Skeletal muscle satellite cell (primary cell): Measurements from ENCODE around the gene EPHA1.

Experiments used
- H3K27me3 ChIP-seq: 2 replicates; pipeline ENCODE4 v1.7.0; 2013; ENCODE audit warnings: low read length; ENCODE audit not compliant: control insufficient read depth, insufficient read depth
- H3K36me3 ChIP-seq: 2 replicates; pipeline ENCODE4 v1.7.0; 2013; ENCODE audit warnings: mild to moderate bottlenecking, control low read depth, low read length; ENCODE audit not compliant: insufficient read depth
- H3K4me1 ChIP-seq: 2 replicates; pipeline ENCODE4 v1.7.0; 2013; ENCODE audit warnings: low read length; ENCODE audit not compliant: control insufficient read depth, insufficient read depth
- H3K4me2 ChIP-seq: 2 replicates; pipeline ENCODE4 v1.7.0; 2013; ENCODE audit warnings: mild to moderate bottlenecking, low read length
- H3K4me3 ChIP-seq: 2 replicates; pipeline ENCODE4 v1.7.0; 2013; ENCODE audit warnings: low read length
- H3K9ac ChIP-seq: 2 replicates; pipeline ENCODE4 v1.7.0; 2013; ENCODE audit warnings: mild to moderate bottlenecking, low read depth, low read length, moderate library complexity
- H3K9me3 ChIP-seq: replicated peaks from 2 replicates; pipeline ENCODE4 v1.7.0; 2013; ENCODE audit warnings: mild to moderate bottlenecking, control low read depth, low read length

Gene EPHA1

DNA sequence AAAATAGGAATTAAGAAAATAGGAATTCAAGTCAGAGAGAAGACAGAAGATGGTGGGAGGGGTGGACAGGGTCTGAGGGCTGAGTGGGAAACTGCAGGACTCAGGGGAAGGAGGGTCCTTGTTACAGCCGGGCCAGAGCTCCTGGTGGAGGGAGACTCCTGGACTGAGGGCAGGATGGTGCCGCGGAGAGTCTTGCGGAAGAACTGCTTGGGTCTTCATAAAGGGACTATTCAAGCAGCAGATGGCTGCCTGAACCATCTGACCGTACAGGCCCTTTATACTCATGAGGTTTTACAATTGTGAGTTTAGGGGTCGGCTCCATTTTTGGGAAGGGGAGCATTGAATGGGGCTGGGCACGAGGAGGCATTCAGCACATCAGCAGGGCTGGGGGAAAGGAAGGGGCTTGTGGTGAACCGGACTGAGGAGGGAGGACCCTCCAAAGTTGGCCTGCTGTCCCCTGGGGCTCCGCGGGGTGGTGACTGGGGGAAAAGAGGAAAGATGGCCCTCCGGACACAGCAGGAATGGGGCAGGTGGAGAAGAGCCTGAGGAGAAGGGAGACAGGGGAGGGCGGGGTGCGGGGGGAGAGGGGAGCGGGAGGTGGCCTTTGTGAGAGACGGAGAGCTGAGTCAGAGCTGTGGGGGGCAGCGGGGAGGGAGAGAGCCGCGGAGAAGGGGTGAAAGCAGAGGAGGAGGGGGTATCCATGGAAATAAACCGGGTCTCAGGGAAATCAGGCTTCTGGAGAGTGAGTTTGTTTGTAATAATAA is 47.7 kb downstream of the EPHA1 start:
- Histone ChIP-seq H3K36me3 (no peaks in the 10 kb centered on the region), H3K9ac (no peak overlapping the region), H3K4me3 (no peak overlapping the region), H3K9me3 (no peaks in the 10 kb centered on the region), H3K4me2 (no peak overlapping the region), H3K27me3 (peaks cover 36% of the 10 kb centered on the region), H3K4me1 (peaks cover 3% of the 10 kb centered on the region)

DNA sequence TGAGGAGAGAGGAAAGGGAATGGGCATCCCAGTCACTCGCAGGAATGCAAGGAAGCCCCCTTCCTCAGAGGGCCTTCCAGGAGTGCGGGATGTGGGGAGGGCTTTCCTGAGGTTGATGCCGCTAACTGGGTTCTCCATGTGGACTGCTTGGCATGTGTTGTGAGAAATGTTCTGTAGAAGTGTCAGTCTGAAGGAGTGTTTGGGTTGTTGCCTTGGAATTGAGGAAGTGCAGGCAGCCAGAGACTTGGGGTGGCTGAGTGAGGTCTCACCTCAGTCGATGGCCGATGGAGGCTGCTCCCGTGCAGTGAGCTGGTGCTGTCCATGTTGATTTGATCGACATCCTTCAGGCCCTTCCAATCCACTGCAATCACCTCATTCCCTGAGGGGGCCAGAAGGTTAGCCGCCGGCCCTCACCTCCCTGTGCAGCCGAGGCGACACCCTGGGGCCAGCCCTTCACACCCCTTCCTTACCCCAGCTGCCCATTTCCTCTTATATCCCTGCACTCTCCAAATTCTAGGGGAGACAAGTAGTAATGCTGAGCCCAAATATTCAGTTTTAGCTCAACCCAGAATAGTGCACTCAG is 48.8 kb downstream of the EPHA1 start:
- no peaks in the 10 kb centered on the region for H3K36me3 ChIP-seq
- H3K4me2 ChIP-seq, result no peak overlapping the region
- peaks cover 3% of the 10 kb centered on the region for H3K4me1 ChIP-seq
- peaks cover 33% of the 10 kb centered on the region for H3K27me3 ChIP-seq
- no peaks in the 10 kb centered on the region for H3K9me3 ChIP-seq
- H3K4me3 ChIP-seq, result no peak overlapping the region
- no peak overlapping the region for H3K9ac ChIP-seq

GRCh38 chr7:143358626-143359025 is 50.0 kb downstream of the EPHA1 start:
- H3K27me3 ChIP-seq, result peaks cover 20% of the 10 kb centered on the region
- no peaks in the 10 kb centered on the region for H3K9me3 ChIP-seq
- no peak overlapping the region for H3K4me3 ChIP-seq
- H3K9ac ChIP-seq, result no peak overlapping the region
- peaks cover 3% of the 10 kb centered on the region for H3K4me1 ChIP-seq
- H3K4me2 ChIP-seq, result no peak overlapping the region
- no peaks in the 10 kb centered on the region for H3K36me3 ChIP-seq

DNA sequence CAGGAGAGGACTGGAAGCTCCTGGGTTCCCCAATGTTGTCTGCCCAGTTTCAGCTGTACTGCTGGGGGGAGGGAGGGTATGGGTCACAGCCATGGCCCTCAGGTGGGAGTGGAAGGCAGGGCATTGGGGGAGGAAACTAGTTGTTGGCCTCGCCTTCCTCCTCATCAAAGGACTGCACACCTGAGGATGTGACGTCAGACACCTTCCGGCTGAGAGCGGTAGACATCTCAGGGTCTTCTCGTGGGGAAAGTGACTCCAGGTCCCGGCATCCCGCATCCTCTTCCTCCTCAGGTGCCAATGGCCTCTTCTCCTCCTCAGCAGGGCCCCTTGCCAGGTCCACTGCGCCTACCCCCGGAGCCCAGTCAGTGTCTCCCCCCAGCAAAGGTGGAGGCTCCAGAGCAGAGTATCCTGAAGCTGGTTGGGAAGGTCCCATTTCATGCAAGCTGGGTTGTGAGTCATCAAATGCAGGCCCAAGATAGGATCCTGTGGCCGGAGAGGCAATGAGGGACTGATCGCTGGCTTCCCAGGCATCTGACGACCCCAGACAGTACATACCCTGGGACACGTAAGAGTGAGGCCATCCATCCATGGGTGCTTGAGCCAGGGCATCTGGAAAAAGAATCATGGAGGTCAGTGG is 52.1 kb downstream of the EPHA1 start:
- Histone ChIP-seq H3K27me3 (peaks cover 22% of the 10 kb centered on the region), H3K4me1 (no peaks in the 10 kb centered on the region), H3K4me3 (no peak overlapping the region), H3K36me3 (no peaks in the 10 kb centered on the region), H3K9me3 (no peaks in the 10 kb centered on the region), H3K9ac (no peak overlapping the region), H3K4me2 (no peak overlapping the region)

DNA sequence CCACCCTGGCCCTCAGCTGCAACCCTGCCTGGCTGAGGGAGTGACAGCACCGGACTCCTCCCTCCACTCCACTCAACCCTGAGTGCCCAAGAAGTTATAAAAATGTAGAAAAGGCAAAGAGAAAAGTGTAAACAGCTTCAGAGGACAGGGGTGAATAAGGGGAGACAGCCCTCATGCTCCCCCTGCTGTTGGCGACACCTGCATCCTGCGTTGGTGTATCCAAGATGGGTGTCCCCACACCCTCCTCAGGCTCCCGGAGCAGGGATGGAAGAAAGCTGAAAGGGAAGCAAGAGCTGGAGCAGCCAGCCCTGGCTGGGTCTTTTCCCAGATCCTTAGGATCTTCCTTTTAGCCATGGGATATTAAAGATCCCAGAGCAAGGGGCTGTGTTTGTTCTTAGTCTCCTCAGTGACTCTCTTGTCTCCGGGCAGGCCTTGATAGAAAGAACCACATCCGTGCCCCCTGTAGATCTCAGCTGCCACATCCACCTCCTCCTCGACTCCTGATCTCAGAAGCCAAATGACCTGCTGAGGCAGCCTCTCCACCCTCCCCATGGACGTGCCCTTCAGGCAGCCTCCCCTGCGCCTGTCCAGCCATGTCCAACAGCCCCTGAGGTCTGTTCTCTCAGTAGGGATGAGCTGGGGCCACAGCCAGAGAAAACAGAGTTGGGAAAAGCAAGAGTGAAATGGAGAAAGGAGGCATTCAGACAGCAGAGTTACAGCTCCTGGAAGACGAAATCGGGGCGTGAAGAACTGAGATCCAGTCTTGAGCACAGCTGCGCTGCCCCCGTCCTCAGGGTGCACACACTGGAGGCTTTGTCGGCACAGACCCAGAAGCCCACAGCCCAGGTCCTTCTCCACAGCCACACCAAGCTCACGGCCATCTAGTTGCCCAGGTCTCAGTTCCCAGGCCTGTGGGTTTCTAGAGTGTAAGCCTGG is 52.9 kb downstream of the EPHA1 start:
- Histone ChIP-seq H3K4me3 (no peak overlapping the region), H3K9me3 (no peaks in the 10 kb centered on the region), H3K27me3 (peaks cover 18% of the 10 kb centered on the region), H3K4me2 (no peak overlapping the region), H3K9ac (no peak overlapping the region), H3K36me3 (no peaks in the 10 kb centered on the region), H3K4me1 (no peaks in the 10 kb centered on the region)

- no peak overlapping the region for H3K9ac ChIP-seq
- H3K4me1 ChIP-seq, result no peaks in the 10 kb centered on the region
- H3K4me2 ChIP-seq, result no peak overlapping the region
Measured at GRCh38 chr7:143354965-143355364, 53.7 kb downstream of the EPHA1 start.

DNA sequence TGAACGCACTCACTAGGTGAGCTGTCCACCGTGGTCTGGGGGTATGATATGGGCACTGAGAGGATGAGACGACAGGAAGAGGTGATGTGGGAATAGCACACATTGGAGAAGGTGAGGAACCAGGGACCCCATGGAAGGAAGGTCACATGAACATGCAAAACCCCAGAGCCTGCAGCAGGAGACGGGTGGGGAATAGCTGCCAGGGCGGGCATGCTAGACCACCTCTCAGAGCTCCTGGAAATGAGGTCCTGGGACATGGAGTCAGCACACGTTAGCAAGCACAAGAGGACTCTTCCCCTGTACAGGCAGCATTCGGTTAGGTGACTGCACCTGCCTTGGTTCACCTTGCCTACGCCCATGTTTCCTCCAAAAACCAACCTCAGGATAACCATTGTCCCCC is 54.3 kb downstream of the EPHA1 start:
- Histone ChIP-seq H3K27me3 (peaks cover 27% of the 10 kb centered on the region), H3K4me3 (no peak overlapping the region), H3K36me3 (no peaks in the 10 kb centered on the region), H3K4me2 (no peak overlapping the region), H3K9me3 (no peaks in the 10 kb centered on the region), H3K4me1 (no peaks in the 10 kb centered on the region), H3K9ac (no peak overlapping the region)

More at GRCh38 chr7:143354965-143355364, 53.7 kb downstream of the EPHA1 start:
- Histone ChIP-seq H3K27me3 (peaks cover 23% of the 10 kb centered on the region), H3K9me3 (no peaks in the 10 kb centered on the region), H3K4me3 (no peak overlapping the region), H3K36me3 (no peaks in the 10 kb centered on the region)

DNA sequence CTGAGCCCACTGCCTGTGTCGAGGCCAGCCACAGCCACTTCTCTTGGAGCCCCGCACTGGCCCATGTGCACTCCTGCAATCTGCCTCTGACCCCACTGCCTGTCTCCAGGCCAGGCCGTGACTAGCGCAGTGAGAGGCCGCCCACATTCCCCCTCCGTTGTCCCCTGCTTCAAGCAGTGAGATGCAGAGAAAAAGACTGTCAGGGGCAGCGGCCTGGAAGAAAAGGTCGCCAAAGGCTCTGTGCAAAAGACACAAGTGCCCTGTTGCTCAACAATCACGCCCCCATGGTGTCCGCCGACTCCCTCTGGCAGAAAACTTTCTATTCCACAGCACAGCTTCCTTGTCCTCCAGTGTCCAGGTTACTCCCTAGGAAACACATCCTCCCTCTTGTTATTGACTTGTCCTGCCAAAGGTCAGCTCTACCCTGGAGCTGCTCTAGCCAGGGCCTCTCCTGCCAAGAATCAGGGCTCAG is 56.1 kb downstream of the EPHA1 start:
- H3K4me3 ChIP-seq, result no peak overlapping the region
- peaks cover 37% of the 10 kb centered on the region for H3K27me3 ChIP-seq
- H3K4me1 ChIP-seq, result no peaks in the 10 kb centered on the region
- no peaks in the 10 kb centered on the region for H3K36me3 ChIP-seq
- no peak overlapping the region for H3K9ac ChIP-seq
- H3K9me3 ChIP-seq, result no peaks in the 10 kb centered on the region
- no peak overlapping the region for H3K4me2 ChIP-seq

DNA sequence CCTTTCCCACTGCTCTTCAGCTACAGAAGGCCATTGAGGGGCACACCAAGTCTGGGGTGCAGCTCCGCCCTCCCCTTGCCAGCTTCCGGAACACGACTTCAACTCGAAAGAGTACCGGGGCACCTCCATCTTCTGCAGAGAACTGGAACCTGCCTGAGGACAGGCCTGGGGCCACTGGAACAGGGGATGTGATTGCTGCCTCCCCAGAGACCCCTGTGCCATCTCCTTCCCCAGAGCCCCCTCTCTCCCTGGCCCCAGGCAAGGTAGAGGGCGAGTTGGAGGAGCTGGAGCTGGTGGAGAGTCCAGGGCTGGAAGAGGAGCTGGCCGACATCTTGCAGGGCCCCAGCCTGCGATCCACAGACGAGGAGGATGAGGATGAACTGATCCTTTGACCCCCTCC is 57.1 kb downstream of the EPHA1 start:
- H3K36me3 ChIP-seq, result no peaks in the 10 kb centered on the region
- no peaks in the 10 kb centered on the region for H3K4me1 ChIP-seq
- no peak overlapping the region for H3K9ac ChIP-seq
- peaks cover 44% of the 10 kb centered on the region for H3K27me3 ChIP-seq
- H3K4me2 ChIP-seq, result no peak overlapping the region
- no peaks in the 10 kb centered on the region for H3K9me3 ChIP-seq
- H3K4me3 ChIP-seq, result no peak overlapping the region

DNA sequence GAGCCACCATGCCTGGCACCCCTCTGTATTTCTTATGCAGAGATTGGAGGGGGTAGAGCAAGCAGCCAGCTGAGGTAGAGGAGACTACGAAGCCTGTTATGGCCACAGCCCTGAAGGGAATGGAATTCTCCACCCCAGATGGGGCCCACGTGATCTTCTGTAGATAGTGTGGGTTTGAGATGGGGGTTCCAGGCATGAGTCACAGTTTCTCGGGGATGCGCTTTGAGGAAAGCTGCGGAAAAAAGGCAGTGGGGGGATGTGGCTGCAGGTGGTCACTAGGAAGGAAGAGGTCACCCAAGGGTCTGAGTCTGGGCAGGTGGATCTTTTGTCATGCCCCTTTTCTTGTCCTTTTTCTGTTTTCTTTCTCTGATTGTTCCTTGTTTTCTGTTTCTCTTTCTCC is 57.6 kb downstream of the EPHA1 start:
- Histone ChIP-seq H3K4me3 (no peak overlapping the region), H3K4me1 (no peaks in the 10 kb centered on the region), H3K9ac (no peak overlapping the region), H3K4me2 (no peak overlapping the region), H3K9me3 (no peaks in the 10 kb centered on the region), H3K36me3 (no peaks in the 10 kb centered on the region), H3K27me3 (peaks cover 47% of the 10 kb centered on the region)

GRCh38 chr7:143347950-143348349 is 60.7 kb downstream of the EPHA1 start:
- peaks cover 55% of the 10 kb centered on the region for H3K27me3 ChIP-seq
- no peak overlapping the region for H3K4me3 ChIP-seq
- no peaks in the 10 kb centered on the region for H3K9me3 ChIP-seq
- no peak overlapping the region for H3K9ac ChIP-seq
- no peaks in the 10 kb centered on the region for H3K36me3 ChIP-seq
- H3K4me1 ChIP-seq, result no peaks in the 10 kb centered on the region
- H3K4me2 ChIP-seq, result no peak overlapping the region
